ENCODE measurements around the gene PCSK9. TPM values are rescaled to one million over a fixed set of nuclear protein-coding genes. Genes with fewer than 3 reads are reported as not detected.

PCSK9 gene
- total and polyA plus RNA-seq, 2 of the 4 experiments (the other 2 are of a cell fraction), result under 0.01 to 0.17 TPM

- Histone ChIP-seq H2AK9ac (replicated peaks; ENCODE audit: low read depth, low read length, poor library complexity) (no peak overlapping the region), H3K14ac (replicated peaks; ENCODE audit: low read depth, low read length) (no peak overlapping the region), H2AK5ac (ENCODE audit: low read depth, low read length) (no peak overlapping the region), H3K18ac (ENCODE audit: low read depth, low read length) (no peak overlapping the region), H3K4ac (ENCODE audit: low read depth, low read length) (no peak overlapping the region), H3K27me3 (ENCODE audit: control insufficient read depth, insufficient read depth, low read length) (peaks cover 56% of the 10 kb centered on the region), H3K56ac (ENCODE audit: extremely low read depth, insufficient read depth, low read length) (no peak overlapping the region), H3K4me1 (ENCODE audit: control insufficient read depth, insufficient read depth, low read length) (no peaks in the 10 kb centered on the region), H4K20me1 (ENCODE audit: insufficient read depth, low read length) (no peaks in the 10 kb centered on the region), H3K23ac (ENCODE audit: low read depth, low read length) (no peak overlapping the region), H2BK120ac (ENCODE audit: low read depth, low read length) (no peak overlapping the region), H2BK15ac (ENCODE audit: low read depth, low read length) (no peak overlapping the region), H3K36me3 (ENCODE audit: control insufficient read depth, insufficient read depth, low read length) (no peaks in the 10 kb centered on the region), H4K91ac (ENCODE audit: insufficient read depth, low read depth, low read length) (no peak overlapping the region), H2BK20ac (ENCODE audit: low read depth, low read length) (no peak overlapping the region), H3K4me2 (ENCODE audit: low read depth, low read length) (no peak overlapping the region), H3K79me1 (ENCODE audit: low read depth in 1 of 2, low read length in 2 of 2) (no peaks in the 10 kb centered on the region), H3K9ac (ENCODE audit: low read depth, low read length) (no peak overlapping the region), H2AFZ (replicated peaks; ENCODE audit: low read length, poor library complexity) (no peak overlapping the region), H3K4me3 (ENCODE audit: insufficient read depth, low read depth, low read length) (no peak overlapping the region), H3K9me1 (ENCODE audit: insufficient read depth, low read length) (no peaks in the 10 kb centered on the region), H3K9me3 (ENCODE audit: control insufficient read depth, insufficient read depth, low read length) (no peaks in the 10 kb centered on the region), H4K5ac (ENCODE audit: low read depth, low read length) (no peak overlapping the region), H4K8ac (ENCODE audit: low read depth in 2 of 2, low read length in 2 of 2) (no peak overlapping the region), H3K27ac (ENCODE audit: insufficient read depth, low read length) (no peak overlapping the region), H2BK5ac (ENCODE audit: low read depth, low read length, poor library complexity, severe bottlenecking) (no peak overlapping the region)
- DNase-seq (no peak), ATAC-seq (ENCODE audit: low read depth) (no peak)
- in situ Hi-C loops (cut with MboI; ENCODE audit: low sequenced_read_pairs), result no loop called here
- ChIA-PET POLR2A (ENCODE audit: unreplicated experiment) (no interaction called here), CTCF (no interaction called here)
- intact Hi-C loops (cut with micrococcal nuclease), result no loop called here
- dilution Hi-C loops (cut with HindIII; ENCODE audit: low sequenced_read_pairs, unreplicated experiment), result no loop called here
- no CpG with 5 or more reads among the region's 3 CpGs for whole genome bisulfite sequencing, 2 experiments (ENCODE audit: extremely low coverage in 2 of 2, insufficient read length in 1 of 2)
- BruUV-seq (replicated peaks), result no TSS peak
- TF ChIP-seq NFE2L2 (IDR thresholded peaks at IDR 0.05; ENCODE audit: low read depth, low read length), result no peak
- no peak for TF ChIP-seq POLR2A (IDR thresholded peaks at IDR 0.05; ENCODE audit: low read depth, low read length)
- TF ChIP-seq FOS (IDR thresholded peaks at IDR 0.05; ENCODE audit: low read depth, low read length), result no peak
Observed at GRCh38 chr1:55047611-55048010, 8.3 kb downstream of the PCSK9 start.

Measured in IMR-90 (cell line).